ENCODE data around the gene ENHO.

Gene ENHO

DNA sequence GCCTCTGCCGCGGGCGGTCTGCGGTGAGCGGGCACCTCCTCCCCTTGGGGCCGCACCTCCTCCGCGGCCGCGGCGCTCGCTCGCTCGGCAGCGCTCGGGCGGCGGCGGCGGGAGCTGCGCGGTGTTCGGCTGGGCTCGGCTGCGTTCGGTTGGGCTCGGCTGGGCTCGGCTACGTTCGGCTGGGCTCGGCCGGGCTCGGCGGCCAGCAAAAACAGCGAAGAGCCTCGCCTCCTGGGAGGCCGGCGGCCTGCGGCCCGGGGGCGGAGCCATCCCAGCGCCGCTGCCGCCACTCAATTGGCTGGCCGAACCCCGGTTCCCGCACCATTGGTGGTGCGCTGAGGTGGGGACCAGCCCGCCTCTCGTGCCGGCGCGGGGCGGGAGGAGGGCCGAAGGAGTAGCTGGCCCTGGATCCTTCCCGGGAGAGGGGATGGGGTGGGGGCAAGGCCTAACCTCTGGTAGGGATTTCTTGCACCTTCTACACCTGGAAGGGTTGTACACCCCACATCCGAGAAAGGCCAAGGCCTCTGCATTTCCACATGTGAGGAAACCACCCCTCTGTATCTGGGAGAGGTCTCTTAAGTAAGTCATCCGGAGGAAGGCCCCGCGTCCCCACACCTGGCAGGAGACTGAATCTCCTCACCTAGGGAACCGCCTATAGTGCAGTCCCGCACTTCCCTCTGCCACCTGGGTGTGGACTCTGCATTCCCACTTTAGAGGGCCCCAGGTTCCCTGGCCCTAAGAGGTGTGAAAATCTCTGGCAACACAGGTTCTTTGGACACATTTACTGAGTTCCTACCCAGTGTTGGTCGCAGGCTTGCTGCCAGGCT, at the start of gene ENHO:
Gene ENHO (minus strand): TSS at position 20 of the 827 bp plus-strand sequence. CDS start 1,295 bp downstream, outside the sequence.
- peak; percentile 86 for DNase-seq

- no peak for DNase-seq
Measured at GRCh38 chr9:34572092-34572491, 49.3 kb upstream of the ENHO start.

- DNase-seq = no peak
Measured at GRCh38 chr9:34571481-34571810, 48.7 kb upstream of the ENHO start.

DNA sequence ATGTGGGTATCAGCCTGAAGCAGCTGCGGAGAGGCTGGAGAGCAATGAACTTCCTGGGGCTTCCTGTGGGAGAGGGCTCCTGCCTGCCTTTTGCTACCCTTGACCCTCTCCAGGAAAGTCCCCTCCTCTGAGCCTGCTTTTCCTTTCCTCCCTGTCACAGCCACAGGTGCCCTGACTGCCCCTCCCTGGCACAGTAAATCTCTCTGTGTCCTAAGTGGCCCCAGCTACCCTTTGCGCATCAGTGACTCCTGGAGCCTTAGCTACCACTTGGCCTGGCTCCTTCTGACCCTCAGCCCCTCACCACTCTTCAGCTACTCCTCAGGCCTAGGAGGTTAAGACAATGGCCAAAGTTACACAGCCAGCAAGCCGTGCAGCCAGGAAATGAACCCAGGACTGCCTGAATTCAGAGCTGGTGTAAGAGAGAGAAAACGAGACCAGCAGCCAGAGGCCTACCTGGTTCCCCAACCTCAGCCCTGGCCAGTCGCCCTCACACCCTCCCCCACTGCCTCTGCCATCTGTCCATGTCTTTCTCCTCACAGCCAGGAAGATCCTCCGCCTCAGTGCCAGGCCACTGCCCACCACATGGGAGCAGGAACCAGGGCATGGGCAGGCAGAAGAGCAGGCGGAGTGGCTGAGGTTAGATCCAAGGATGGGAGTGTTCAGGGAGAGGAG, 48.2 kb upstream of the ENHO start:
- no peak for DNase-seq

GRCh38 chr9:34570376-34570775, 47.6 kb upstream of the ENHO start:
- DNase-seq = no peak

DNA sequence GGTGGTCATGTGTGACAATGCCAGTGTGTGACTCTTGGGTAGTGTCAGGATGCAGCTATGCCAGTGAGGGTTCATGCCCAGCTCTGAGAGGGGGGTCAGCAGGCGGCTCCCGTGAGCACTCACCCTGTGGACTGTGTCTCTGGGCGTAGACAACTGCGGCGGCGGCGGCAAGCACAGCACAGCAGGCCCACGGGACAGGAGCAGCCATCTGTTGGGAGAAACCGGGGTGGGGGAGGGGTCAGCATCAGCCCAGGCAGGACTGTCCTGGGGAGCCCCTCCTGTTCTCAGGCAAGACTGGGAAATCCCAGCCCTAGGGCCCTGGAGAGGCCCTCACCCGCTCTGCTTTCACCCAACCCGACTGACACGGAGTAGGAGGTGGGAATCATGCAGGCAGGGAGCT, 46.0 kb upstream of the ENHO start:
- DNase-seq = no peak

GRCh38 chr9:34568133-34568532, 45.3 kb upstream of the ENHO start:
- DNase-seq = no peak

DNA sequence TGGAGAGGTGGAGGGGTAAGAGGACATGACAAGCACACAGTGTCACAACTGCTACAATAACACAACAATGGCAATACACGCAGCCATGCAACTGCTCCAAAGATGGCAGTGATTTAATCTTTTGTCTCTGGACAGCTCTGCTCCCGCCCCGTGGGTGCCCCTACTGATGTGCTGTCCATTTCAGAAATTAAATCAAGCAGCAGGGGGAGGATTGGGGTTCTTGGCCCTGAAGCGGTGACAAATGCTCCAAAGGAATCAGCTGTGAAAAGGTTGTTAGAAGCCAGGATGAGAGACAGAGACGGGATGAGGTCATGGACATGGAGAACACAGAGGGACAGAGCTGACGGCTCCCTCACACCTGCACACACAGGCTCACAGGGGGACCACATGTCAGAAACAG, 44.2 kb upstream of the ENHO start:
- DNase-seq = no peak

DNA sequence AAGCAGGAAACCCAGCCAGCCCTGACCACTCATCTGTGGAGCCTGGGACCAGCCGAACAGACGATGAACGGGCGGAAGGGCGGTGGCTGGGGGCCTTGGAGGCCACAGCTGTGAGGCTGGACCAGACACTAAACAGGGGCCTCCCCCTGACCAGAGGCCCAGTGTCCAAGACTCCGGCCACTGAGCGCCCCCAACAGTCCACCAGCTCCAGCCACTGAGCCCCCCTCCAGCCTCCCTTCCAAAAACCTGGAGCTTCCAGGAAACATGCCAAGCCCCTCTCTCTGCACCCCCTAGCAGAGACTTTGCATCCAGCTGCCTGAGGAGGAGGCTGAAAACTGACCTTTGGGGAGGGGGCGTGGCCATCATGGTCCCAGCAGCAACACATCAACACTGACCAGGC, 43.5 kb upstream of the ENHO start:
- DNase-seq = no peak

- no peak for DNase-seq
Measured at GRCh38 chr9:34565856-34566255, 43.1 kb upstream of the ENHO start.

DNA sequence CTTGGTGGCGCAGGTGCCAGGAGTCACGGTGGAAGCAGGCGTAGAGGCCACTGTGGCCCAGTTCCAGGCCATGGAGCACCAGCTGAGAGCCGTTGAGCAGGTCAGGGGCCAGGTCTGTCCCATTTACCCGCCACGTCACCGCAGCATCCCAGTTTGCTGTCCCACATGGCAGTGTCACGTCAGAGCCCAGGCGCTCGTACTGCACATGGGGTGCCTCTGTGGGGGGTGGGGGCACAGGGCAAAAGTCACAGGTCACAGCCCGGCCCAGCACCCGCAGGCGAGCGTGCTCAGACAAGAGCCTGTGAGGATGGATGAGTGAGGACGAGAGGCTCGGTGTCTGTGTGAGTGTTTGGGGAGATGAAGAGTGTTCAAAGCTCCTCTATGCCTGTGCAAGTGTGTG, 41.8 kb upstream of the ENHO start:
- no peak for DNase-seq

DNA sequence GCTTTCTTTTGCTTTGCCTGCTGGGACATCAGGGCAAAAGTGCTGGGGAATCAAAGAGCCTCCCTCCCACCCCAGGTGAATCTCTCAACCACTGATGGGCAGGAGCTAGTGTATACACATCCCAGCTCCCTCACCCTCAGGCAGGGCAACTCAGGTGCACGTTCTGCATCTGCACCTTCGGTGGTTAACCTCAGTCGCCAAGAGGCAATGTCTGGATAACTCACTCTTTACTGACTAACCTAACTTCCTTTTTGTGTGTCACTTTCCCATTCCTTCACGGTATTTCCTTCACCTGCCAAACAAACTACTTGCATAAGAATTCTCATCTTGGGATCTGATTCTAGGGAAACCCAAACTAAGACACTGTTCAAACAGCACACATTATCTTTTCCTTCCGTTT, 40.5 kb upstream of the ENHO start:
- no peak for DNase-seq

DNA sequence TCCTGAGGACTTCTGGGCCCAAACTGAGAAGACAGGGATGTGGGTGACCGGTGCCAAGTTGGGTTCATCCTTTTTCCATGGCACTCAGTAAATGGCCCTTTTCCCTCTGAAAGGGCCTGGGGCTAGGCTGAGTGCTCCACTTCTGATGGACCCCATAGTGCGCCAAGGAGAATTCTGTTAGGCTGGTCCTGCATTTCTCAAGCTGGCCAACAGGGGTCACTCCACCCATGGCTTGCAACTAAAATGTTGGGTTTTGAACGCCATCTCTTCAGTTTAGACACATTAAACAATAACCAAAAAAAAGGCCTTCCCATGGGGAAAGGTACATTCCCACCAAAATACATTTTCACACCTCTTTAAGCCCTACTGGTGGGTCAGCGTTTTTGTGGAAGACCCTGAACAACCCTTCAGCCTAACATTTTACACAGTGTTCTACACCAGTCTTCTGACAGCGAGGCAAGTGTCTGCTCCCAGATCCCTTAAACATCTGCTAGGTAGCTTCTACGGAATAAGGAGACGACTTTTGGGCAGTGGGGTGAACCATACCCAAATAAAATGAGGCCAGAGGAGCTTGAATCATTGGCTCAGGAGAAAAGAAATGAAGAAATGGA, 39.5 kb upstream of the ENHO start:
- no peak for DNase-seq

DNA sequence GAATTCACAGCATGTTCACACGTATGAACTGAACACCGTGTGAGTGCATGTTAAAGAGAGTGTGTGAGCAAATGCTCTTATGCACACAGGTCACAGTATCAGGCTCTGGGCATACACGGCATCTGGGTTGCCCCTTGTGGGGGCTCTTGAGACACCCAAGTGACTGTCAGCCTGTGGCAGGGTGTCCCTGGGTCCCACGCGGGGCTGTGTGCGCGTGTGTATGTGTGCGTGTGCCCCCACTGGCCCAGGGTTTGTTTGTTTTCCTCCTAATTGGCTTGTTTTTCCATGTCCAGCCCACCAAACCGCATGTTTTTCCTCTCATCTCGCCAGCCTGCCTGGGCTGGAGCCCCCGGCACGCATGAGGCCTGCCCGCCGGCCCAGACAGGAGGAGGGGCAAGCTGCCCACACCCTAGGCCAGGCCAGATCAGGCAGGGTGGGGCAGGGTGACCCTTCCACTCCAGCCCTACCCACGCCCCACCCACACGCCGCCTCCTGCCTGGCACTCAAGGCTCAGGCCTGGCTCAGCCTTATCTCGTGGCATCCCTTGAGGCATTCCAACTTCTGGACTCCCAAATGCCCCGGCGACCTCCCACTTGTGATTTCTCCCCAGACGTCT, 37.9 kb upstream of the ENHO start:
- no peak for DNase-seq

GRCh38 chr9:34559624-34560455, 37.0 kb upstream of the ENHO start:
- peak; percentile 57 for DNase-seq

- DNase-seq = no peak
Measured at GRCh38 chr9:34558919-34559623, 36.3 kb upstream of the ENHO start.

GRCh38 chr9:34558364-34558763, 35.6 kb upstream of the ENHO start:
- DNase-seq = no peak

DNA sequence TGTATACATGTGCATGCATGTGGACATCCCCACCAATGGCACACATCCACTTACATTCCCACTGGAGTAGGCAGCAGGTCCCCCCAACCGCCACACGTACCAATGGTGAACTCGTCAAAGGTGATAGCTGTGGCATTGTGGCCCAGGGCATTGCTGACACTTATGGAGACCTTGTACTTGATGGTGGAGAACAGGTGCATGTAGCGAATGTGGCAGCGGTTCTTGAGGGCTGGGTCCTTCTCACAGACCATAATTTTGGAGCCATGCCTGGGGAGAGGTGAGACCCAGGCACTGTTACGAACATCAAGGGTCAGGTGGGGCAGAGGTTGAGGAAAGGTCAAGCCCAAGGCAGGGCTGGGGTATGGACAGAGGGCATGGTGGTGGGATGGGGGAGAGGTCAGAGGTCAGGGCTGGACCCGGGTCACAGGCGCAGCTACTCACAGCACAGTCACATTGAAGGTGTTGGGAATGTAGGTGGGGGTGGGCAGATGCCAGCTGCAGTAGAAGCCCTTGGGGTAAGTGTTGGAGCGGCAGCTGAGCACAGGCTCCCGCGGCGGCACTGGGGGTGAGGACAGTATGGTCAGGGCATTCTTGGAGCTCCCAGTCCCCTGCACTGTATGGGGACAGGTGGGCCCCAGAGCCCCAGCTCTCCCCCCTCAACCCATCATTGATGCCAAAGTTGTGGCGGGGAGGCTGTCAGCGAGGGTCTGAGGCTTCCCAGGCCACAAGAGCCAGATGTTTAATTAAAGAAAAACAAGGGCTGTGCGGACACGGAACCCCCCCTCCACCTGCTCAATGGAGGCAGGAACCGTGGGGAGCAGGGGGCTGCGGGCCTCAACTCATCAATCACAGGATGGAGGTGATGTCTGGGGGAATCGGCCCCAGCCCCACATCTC, 34.9 kb upstream of the ENHO start:
- DNase-seq = no peak

- DNase-seq = no peak
Measured at GRCh38 chr9:34556949-34557348, 34.2 kb upstream of the ENHO start.

- DNase-seq = no peak
Measured at GRCh38 chr9:34555936-34556525, 33.2 kb upstream of the ENHO start.

DNA sequence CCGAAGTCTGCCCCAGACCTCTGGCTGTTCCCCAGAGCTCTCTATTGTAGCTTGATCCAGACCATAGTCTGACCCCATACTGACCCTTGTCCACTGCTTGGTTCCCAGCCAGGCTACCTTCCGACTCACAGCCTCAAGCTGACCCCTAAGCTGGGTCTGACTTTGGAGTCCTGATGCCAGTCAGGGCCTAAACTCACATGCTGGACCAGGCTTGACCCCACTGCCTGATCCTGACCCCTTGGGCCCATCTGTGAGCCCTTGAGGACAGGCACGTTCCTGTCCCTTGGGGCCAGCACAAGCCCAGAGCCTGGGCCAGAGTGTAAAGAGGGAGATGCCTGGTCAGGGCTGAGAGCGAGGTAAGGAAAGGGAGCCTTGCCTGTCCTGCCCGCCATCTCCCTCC, 32.7 kb upstream of the ENHO start:
- DNase-seq = no peak
